Vagina (tissue), 2 donors: ENCODE measurements around the gene TERT.
"Not testable (repeated sequence)": the region's sequence is repeated elsewhere in the genome, so short reads cannot be mapped to it uniquely, and the experiment has no call there.

ENCODE experiments used
- CTCF ChIP-seq, 3 experiments: fragments of 450-650 bp in 2 of 3; fragments of 200-600 bp in 1 of 3; sonication (generic) in 1 of 3; IDR thresholded peaks; one replicate each; pipeline ENCODE4 v1.5.1; 2017 to 2019; ENCODE audit warnings: antibody characterized with exemption in 3 of 3, mild to moderate bottlenecking in 2 of 3, moderate library complexity in 2 of 3
- POLR2AphosphoS5 ChIP-seq, 2 donors: sonication (generic); formaldehyde crosslinking; IDR thresholded peaks; one replicate each; pipeline ENCODE4 v1.9.0; 2017; ENCODE audit warnings: antibody characterized with exemption in 2 of 2, mild to moderate bottlenecking in 2 of 2, low read depth in 1 of 2; ENCODE audit not compliant: insufficient read depth in 1 of 2

- TF ChIP-seq POLR2AphosphoS5 (IDR thresholded peaks at IDR 0.05; ENCODE audit: insufficient read depth in 1 of 2, low read depth in 1 of 2); CTCF (IDR thresholded peaks at IDR 0.05): not testable (repeated sequence)
Observed at GRCh38 chr5:1275397-1276391, 19.2 kb downstream of the TERT start.
